HepG2 (cell line): ENCODE results near the gene GNAZ. TPM values are rescaled to one million over a fixed set of nuclear protein-coding genes. Genes with fewer than 3 reads are reported as not detected.
A peak's percentile ranks its signal among the peaks of the same experiment; 100 is the strongest.

Experiments used
- CHCHD3 ChIP-seq: sonication (generic); formaldehyde crosslinking; IDR thresholded peaks from 2 replicates; pipeline ENCODE4 v1.8.0; 2022; ENCODE audit warnings: mild to moderate bottlenecking, missing genetic modification reagents, moderate library complexity
- FOXA3 ChIP-seq: IDR thresholded peaks from 2 replicates; pipeline ENCODE4 v1.6.1; 2016; ENCODE audit warnings: missing genetic modification reagents, missing compliant biosample characterization
- GABPA ChIP-seq, 2 experiments: IDR thresholded peaks; 2 replicates each; pipeline ENCODE4 v1.6.1; 2011 to 2016; ENCODE audit warnings: low read depth in 2 of 2, low read length in 1 of 2, missing biosample characterization in 1 of 2, missing genetic modification characterization in 1 of 2
- GABPB1 ChIP-seq: IDR thresholded peaks from 2 replicates; pipeline ENCODE4 v1.6.1; 2016; ENCODE audit warnings: mild to moderate bottlenecking, missing genetic modification reagents, moderate library complexity, missing compliant biosample characterization
- GATA4 ChIP-seq: sonication (generic); IDR thresholded peaks from 2 replicates; pipeline ENCODE4 v1.6.1; 2016; ENCODE audit warnings: antibody characterized with exemption, low read depth, borderline replicate concordance
- GATAD2A ChIP-seq: IDR thresholded peaks from 2 replicates; pipeline ENCODE4 v1.6.1; 2016
- HCFC1 ChIP-seq: fragments of 150-350 bp; IDR thresholded peaks from 2 replicates; pipeline ENCODE4 v1.6.1; 2014; ENCODE audit warnings: low read depth, low read length
- HNF4A ChIP-seq: sonication (generic); formaldehyde crosslinking; IDR thresholded peaks from 2 replicates; pipeline ENCODE4 v1.4.0; 2020; ENCODE audit warnings: missing genetic modification reagents
- NR2C2 ChIP-seq: sonication (generic); formaldehyde crosslinking; IDR thresholded peaks from 2 replicates; pipeline ENCODE4 v1.4.0; 2020; ENCODE audit warnings: missing genetic modification reagents, mild to moderate bottlenecking, moderate library complexity, borderline replicate concordance
- NR2F2 ChIP-seq: IDR thresholded peaks from 2 replicates; pipeline ENCODE4 v1.6.1; 2012; ENCODE audit warnings: low read depth, inconsistent platforms, borderline replicate concordance
- NR2F6 ChIP-seq, 2 experiments: IDR thresholded peaks; 2 replicates each; pipeline ENCODE4 v1.6.1; 2016; ENCODE audit warnings: antibody characterized with exemption in 1 of 2, mild to moderate bottlenecking in 1 of 2
- PAF1 ChIP-seq: IDR thresholded peaks from 2 replicates; pipeline ENCODE4 v1.6.1; 2016; ENCODE audit warnings: missing genetic modification reagents, missing compliant biosample characterization
- PITX1 ChIP-seq: sonication (generic); formaldehyde crosslinking; IDR thresholded peaks from 2 replicates; pipeline ENCODE4 v1.5.1; 2020; ENCODE audit warnings: mild to moderate bottlenecking, missing genetic modification reagents
- POLR2A ChIP-seq, 2 experiments: IDR thresholded peaks; 2 replicates each; pipeline ENCODE4 v1.6.1; 2011; ENCODE audit warnings: low read depth in 2 of 2, low read length in 2 of 2, mild to moderate bottlenecking in 1 of 2, moderate library complexity in 1 of 2; ENCODE audit not compliant: insufficient read depth in 1 of 2
- RXRA ChIP-seq: sonication (generic); formaldehyde crosslinking; IDR thresholded peaks from 2 replicates; pipeline ENCODE4 v1.5.1; 2020; ENCODE audit warnings: missing genetic modification reagents
- SATB2 ChIP-seq: sonication (generic); formaldehyde crosslinking; IDR thresholded peaks from 2 replicates; pipeline ENCODE4 v1.5.0; 2020; ENCODE audit warnings: missing genetic modification reagents
- SNAPC2 ChIP-seq: sonication (generic); formaldehyde crosslinking; IDR thresholded peaks from 2 replicates; pipeline ENCODE4 v1.8.1; 2022; ENCODE audit warnings: mild to moderate bottlenecking, missing genetic modification reagents
- ZMYM3 ChIP-seq: sonication (generic); formaldehyde crosslinking; IDR thresholded peaks from 2 replicates; pipeline ENCODE4 v1.5.1; 2020; ENCODE audit warnings: mild to moderate bottlenecking, missing genetic modification reagents
- ZNF292 ChIP-seq: sonication (generic); formaldehyde crosslinking; IDR thresholded peaks from 2 replicates; pipeline ENCODE4 v1.8.1; 2022; ENCODE audit warnings: mild to moderate bottlenecking, low read depth, missing genetic modification reagents, borderline replicate concordance
- ZNF382 ChIP-seq: sonication (generic); formaldehyde crosslinking; IDR thresholded peaks from 2 replicates; pipeline ENCODE4 v1.5.0; 2020; ENCODE audit warnings: missing genetic modification reagents, mild to moderate bottlenecking, borderline replicate concordance
- ZNF557 ChIP-seq: sonication (generic); formaldehyde crosslinking; IDR thresholded peaks from 2 replicates; pipeline ENCODE4 v1.4.0; 2020; ENCODE audit warnings: missing genetic modification reagents
- ZNF816 ChIP-seq: sonication (generic); formaldehyde crosslinking; IDR thresholded peaks from 2 replicates; pipeline ENCODE4 v1.8.0; 2022; ENCODE audit warnings: missing genetic modification reagents, mild to moderate bottlenecking, borderline replicate concordance
- ZSCAN31 ChIP-seq: sonication (generic); formaldehyde crosslinking; IDR thresholded peaks from 2 replicates; pipeline ENCODE4 v1.5.0; 2020; ENCODE audit warnings: low read depth, mild to moderate bottlenecking, missing genetic modification reagents
- polyA plus RNA-seq, 8 experiments: library from polyadenylated mRNA; depleted of rRNA in 3 of 8; stranded (reverse) in 7 of 8; unstranded in 1 of 8; fragments of >200 nt; fragmentation: Illumina TruSeq in 4 of 8; extraction: Trizol in 4 of 8; gene quantifications; 2 replicates each; pipeline versions ENCODE4 v1.2.1 to v1.2.3, GENCODE V29; 2011 to 2016; ENCODE audit warnings: low read depth in 4 of 8, missing spikeins in 1 of 8, mixed read lengths in 1 of 8; ENCODE audit not compliant: insufficient read depth in 1 of 8
- total RNA-seq, 5 experiments: library from RNA; depleted of rRNA; stranded (reverse); fragments of >200 nt; fragmentation: Illumina TruSeq; extraction: Trizol; gene quantifications; 2 replicates each; pipeline ENCODE4 v1.2.3, GENCODE V29; 2016; ENCODE audit warnings: low read depth in 1 of 5
- TF ChIP-seq, protein P1 (sequence below): sonication (generic); formaldehyde crosslinking; IDR thresholded peaks from 2 replicates; pipeline ENCODE4 v1.4.0; 2020; ENCODE audit warnings: missing genetic modification reagents, borderline replicate concordance
- TF ChIP-seq, protein P2 (sequence below): sonication (generic); formaldehyde crosslinking; conservative IDR thresholded peaks from 2 replicates; pipeline ENCODE4 v1.4.0; 2020; ENCODE audit warnings: mild to moderate bottlenecking, missing genetic modification reagents, moderate library complexity
- TF ChIP-seq, protein P3 (sequence below): sonication (generic); formaldehyde crosslinking; IDR thresholded peaks from 2 replicates; pipeline ENCODE4 v1.4.0; 2020; ENCODE audit warnings: missing genetic modification reagents

GNAZ gene
- total and polyA plus RNA-seq, 2 of the 13 experiments (the other 11 are each of a cell fraction or from before 2014, with no cell fraction given), result 11.4 to 22.3 TPM

DNA sequence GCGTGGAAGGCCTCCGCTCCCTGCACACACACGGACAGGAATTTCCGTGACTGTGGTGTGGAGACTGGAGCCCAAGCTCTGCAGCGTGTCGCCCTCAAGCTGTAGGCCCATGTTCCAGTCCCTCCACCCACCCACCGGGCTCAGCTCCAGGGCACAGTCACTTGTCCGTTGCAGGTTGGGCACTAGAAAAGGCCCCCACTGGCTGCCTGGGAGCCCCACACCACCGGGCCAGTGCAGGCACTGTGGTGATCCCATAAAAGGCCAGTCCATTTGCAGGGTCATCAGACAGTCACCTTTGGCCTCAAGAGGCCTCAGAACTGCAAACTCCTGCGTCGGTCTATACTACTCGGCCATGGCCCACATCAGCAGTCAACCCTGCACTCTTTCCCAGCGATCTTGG, 91.3 kb downstream of the GNAZ start (continued):
- TF ChIP-seq, protein P1, sequence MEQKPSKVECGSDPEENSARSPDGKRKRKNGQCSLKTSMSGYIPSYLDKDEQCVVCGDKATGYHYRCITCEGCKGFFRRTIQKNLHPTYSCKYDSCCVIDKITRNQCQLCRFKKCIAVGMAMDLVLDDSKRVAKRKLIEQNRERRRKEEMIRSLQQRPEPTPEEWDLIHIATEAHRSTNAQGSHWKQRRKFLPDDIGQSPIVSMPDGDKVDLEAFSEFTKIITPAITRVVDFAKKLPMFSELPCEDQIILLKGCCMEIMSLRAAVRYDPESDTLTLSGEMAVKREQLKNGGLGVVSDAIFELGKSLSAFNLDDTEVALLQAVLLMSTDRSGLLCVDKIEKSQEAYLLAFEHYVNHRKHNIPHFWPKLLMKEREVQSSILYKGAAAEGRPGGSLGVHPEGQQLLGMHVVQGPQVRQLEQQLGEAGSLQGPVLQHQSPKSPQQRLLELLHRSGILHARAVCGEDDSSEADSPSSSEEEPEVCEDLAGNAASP (CRISPR knock-in tag), result peak; percentile 63; the same call in 1 of the 2 replicates
- TF ChIP-seq NR2F2 (0 out of 2 replicates have a peak, but pooled peaks have one; percentile 9), HCFC1 (no peak), ZNF557 (CRISPR knock-in tag) (no peak), PAF1 (CRISPR knock-in tag) (no peak), FOXA3 (CRISPR knock-in tag) (no peak), HNF4A (CRISPR knock-in tag) (peak; percentile 23; the same call in 1 of the 2 replicates), ZMYM3 (CRISPR knock-in tag) (0 out of 2 replicates have a peak, but pooled peaks have one; percentile 31), GABPB1 (CRISPR knock-in tag) (no peak), ZNF382 (CRISPR knock-in tag) (no peak), ZNF816 (CRISPR knock-in tag) (no peak), ZSCAN31 (CRISPR knock-in tag) (no peak), GATA4 (no peak), GABPA (IDR thresholded peaks at IDR 0.05; ENCODE audit: low read depth, low read length) (no peak), GABPA (CRISPR knock-in tag; IDR thresholded peaks at IDR 0.05; ENCODE audit: low read depth) (no peak), CHCHD3 (CRISPR knock-in tag) (no peak), POLR2A (IDR thresholded peaks at IDR 0.05; ENCODE audit: insufficient read depth in 1 of 2, low read depth in 2 of 2, low read length in 2 of 2) (no peak), PITX1 (CRISPR knock-in tag) (peak; percentile 18; the same call in 1 of the 2 replicates), ZNF292 (CRISPR knock-in tag) (0 out of 2 replicates have a peak, but pooled peaks have one; percentile 58), SATB2 (CRISPR knock-in tag) (no peak), NR2F6 (IDR thresholded peaks at IDR 0.05) (peak; percentile 87), NR2F6 (CRISPR knock-in tag; IDR thresholded peaks at IDR 0.05) (peak; percentile 78), RXRA (0 out of 2 replicates have a peak, but pooled peaks have one; percentile 23), SNAPC2 (no peak), GATAD2A (CRISPR knock-in tag) (0 out of 2 replicates have a peak, but pooled peaks have one; percentile 24), NR2C2 (CRISPR knock-in tag) (peak; percentile 46; the same call in 1 of the 2 replicates)
- TF ChIP-seq, protein P2, sequence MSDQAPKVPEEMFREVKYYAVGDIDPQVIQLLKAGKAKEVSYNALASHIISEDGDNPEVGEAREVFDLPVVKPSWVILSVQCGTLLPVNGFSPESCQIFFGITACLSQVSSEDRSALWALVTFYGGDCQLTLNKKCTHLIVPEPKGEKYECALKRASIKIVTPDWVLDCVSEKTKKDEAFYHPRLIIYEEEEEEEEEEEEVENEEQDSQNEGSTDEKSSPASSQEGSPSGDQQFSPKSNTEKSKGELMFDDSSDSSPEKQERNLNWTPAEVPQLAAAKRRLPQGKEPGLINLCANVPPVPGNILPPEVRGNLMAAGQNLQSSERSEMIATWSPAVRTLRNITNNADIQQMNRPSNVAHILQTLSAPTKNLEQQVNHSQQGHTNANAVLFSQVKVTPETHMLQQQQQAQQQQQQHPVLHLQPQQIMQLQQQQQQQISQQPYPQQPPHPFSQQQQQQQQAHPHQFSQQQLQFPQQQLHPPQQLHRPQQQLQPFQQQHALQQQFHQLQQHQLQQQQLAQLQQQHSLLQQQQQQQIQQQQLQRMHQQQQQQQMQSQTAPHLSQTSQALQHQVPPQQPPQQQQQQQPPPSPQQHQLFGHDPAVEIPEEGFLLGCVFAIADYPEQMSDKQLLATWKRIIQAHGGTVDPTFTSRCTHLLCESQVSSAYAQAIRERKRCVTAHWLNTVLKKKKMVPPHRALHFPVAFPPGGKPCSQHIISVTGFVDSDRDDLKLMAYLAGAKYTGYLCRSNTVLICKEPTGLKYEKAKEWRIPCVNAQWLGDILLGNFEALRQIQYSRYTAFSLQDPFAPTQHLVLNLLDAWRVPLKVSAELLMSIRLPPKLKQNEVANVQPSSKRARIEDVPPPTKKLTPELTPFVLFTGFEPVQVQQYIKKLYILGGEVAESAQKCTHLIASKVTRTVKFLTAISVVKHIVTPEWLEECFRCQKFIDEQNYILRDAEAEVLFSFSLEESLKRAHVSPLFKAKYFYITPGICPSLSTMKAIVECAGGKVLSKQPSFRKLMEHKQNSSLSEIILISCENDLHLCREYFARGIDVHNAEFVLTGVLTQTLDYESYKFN (CRISPR knock-in tag), result peak; percentile 40; the same call in 1 of the 2 replicates
- TF ChIP-seq, protein P3, sequence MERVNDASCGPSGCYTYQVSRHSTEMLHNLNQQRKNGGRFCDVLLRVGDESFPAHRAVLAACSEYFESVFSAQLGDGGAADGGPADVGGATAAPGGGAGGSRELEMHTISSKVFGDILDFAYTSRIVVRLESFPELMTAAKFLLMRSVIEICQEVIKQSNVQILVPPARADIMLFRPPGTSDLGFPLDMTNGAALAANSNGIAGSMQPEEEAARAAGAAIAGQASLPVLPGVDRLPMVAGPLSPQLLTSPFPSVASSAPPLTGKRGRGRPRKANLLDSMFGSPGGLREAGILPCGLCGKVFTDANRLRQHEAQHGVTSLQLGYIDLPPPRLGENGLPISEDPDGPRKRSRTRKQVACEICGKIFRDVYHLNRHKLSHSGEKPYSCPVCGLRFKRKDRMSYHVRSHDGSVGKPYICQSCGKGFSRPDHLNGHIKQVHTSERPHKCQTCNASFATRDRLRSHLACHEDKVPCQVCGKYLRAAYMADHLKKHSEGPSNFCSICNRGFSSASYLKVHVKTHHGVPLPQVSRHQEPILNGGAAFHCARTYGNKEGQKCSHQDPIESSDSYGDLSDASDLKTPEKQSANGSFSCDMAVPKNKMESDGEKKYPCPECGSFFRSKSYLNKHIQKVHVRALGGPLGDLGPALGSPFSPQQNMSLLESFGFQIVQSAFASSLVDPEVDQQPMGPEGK, result peak; percentile 65
